GM18499 (cell line): ENCODE data around the gene ENTPD1.
"Not testable (repeated sequence)": the region's sequence is repeated elsewhere in the genome, so short reads cannot be mapped to it uniquely, and the experiment has no call there.

Experiments
- ATAC-seq: cut with Tn5 transposase; IDR thresholded peaks from one replicate; pipeline ENCODE4 v1.9.1; 2021; ENCODE audit warnings: moderate number of reproducible peaks; ENCODE audit not compliant: insufficient read depth, unreplicated experiment

ENTPD1 gene

GRCh38 chr10:95758351-95759025, 2.5 kb downstream of the ENTPD1 start:
- no peak for ATAC-seq

GRCh38 chr10:95759233-95759826, 3.4 kb downstream of the ENTPD1 start:
- ATAC-seq, result no peak

- ATAC-seq, result no peak
Measured at GRCh38 chr10:95761939-95762492, 6.1 kb downstream of the ENTPD1 start.

- peak; percentile 63 for ATAC-seq
Measured at GRCh38 chr10:95767884-95768556, 12.1 kb downstream of the ENTPD1 start.

GRCh38 chr10:95770084-95770720, 14.2 kb downstream of the ENTPD1 start:
- ATAC-seq, result no peak

GRCh38 chr10:95773454-95773853, 17.5 kb downstream of the ENTPD1 start:
- ATAC-seq, result not testable (repeated sequence)

- not testable (repeated sequence) for ATAC-seq
Measured at GRCh38 chr10:95777638-95778037, 21.7 kb downstream of the ENTPD1 start.

GRCh38 chr10:95782318-95782717, 26.4 kb downstream of the ENTPD1 start:
- ATAC-seq, result no peak

- ATAC-seq, result peak; percentile 28
Measured at GRCh38 chr10:95783741-95784140, 27.8 kb downstream of the ENTPD1 start.

- ATAC-seq, result no peak
Measured at GRCh38 chr10:95784279-95784913, 28.4 kb downstream of the ENTPD1 start.

GRCh38 chr10:95785317-95785716, 29.4 kb downstream of the ENTPD1 start:
- ATAC-seq, result no peak

GRCh38 chr10:95785942-95786669, 30.1 kb downstream of the ENTPD1 start:
- no peak for ATAC-seq

GRCh38 chr10:95787447-95787846, 31.5 kb downstream of the ENTPD1 start:
- no peak for ATAC-seq

- ATAC-seq, result no peak
Measured at GRCh38 chr10:95788830-95789229, 32.9 kb downstream of the ENTPD1 start.

GRCh38 chr10:95789902-95790301, 33.9 kb downstream of the ENTPD1 start:
- ATAC-seq, result no peak

GRCh38 chr10:95790982-95791381, 35.0 kb downstream of the ENTPD1 start:
- no peak for ATAC-seq

GRCh38 chr10:95791425-95791979, 35.5 kb downstream of the ENTPD1 start:
- no peak for ATAC-seq

GRCh38 chr10:95792211-95792780, 36.3 kb downstream of the ENTPD1 start:
- ATAC-seq, result no peak

- ATAC-seq, result no peak
Measured at GRCh38 chr10:95792874-95793285, 36.9 kb downstream of the ENTPD1 start.
